K562 (cell line): Measurements from ENCODE around the gene SRP72. TPM values are rescaled to one million over a fixed set of nuclear protein-coding genes. Genes with fewer than 3 reads are reported as not detected.

ENCODE experiments used
- ELF4 ChIP-seq: fragments of 450-650 bp; formaldehyde crosslinking; IDR thresholded peaks from 2 replicates; pipeline ENCODE4 v1.4.0; 2022; ENCODE audit warnings: missing genetic modification characterization
- GTF2A2 ChIP-seq: IDR thresholded peaks from 2 replicates; pipeline ENCODE4 v1.6.1; 2016; ENCODE audit warnings: mild to moderate bottlenecking, missing genetic modification characterization, missing compliant biosample characterization
- HDAC3 ChIP-seq: fragments of 450-650 bp; IDR thresholded peaks from 2 replicates; pipeline ENCODE4 v1.6.1; 2018; ENCODE audit warnings: borderline replicate concordance, mild to moderate bottlenecking, moderate library complexity; ENCODE audit not compliant: partially characterized antibody
- HEY1 ChIP-seq: fragments of 250-450 bp; sonication (Bioruptor Pico); IDR thresholded peaks from 2 replicates; pipeline ENCODE4 v1.5.0; 2020; ENCODE audit warnings: mild to moderate bottlenecking, moderate library complexity, borderline replicate concordance
- KAT8 ChIP-seq: fragments of 450-650 bp; IDR thresholded peaks from 2 replicates; pipeline ENCODE4 v1.6.1; 2016; ENCODE audit warnings: low read depth, mild to moderate bottlenecking
- KHSRP ChIP-seq: fragments of 450-650 bp; IDR thresholded peaks from 2 replicates; pipeline ENCODE4 v1.6.1; 2017
- NCOA4 ChIP-seq: fragments of 450-650 bp; IDR thresholded peaks from 2 replicates; pipeline ENCODE4 v1.6.1; 2018; ENCODE audit warnings: mild to moderate bottlenecking; ENCODE audit not compliant: partially characterized antibody
- NEUROD1 ChIP-seq: fragments of 150-350 bp; IDR thresholded peaks from 2 replicates; pipeline ENCODE4 v1.6.1; 2014; ENCODE audit warnings: borderline replicate concordance, low read length, low read depth; ENCODE audit not compliant: partially characterized antibody
- NR2C2 ChIP-seq, 2 experiments: fragments of 200-800 bp in 1 of 2; sonication (Bioruptor generic) in 1 of 2; sonication (generic) in 1 of 2; formaldehyde crosslinking in 1 of 2; IDR thresholded peaks; 2 replicates each; pipeline versions ENCODE4 v1.6.1 to v1.8.0; 2016 to 2022; ENCODE audit warnings: mild to moderate bottlenecking in 1 of 2, missing compliant biosample characterization in 1 of 2, missing genetic modification characterization in 1 of 2, missing genetic modification reagents in 1 of 2
- RBM15 ChIP-seq: fragments of 200-400 bp; formaldehyde crosslinking; IDR thresholded peaks from 2 replicates; pipeline ENCODE4 v1.6.1; 2018; ENCODE audit warnings: mild to moderate bottlenecking, low read length, moderate library complexity; ENCODE audit not compliant: insufficient read depth
- TEAD2 ChIP-seq: fragments of 450-650 bp; IDR thresholded peaks from 2 replicates; pipeline ENCODE4 v1.6.1; 2016; ENCODE audit warnings: missing genetic modification characterization, control low read depth, missing compliant biosample characterization
- TGIF2 ChIP-seq: sonication (generic); formaldehyde crosslinking; IDR thresholded peaks from 2 replicates; pipeline ENCODE4 v1.8.1; 2022; ENCODE audit warnings: mild to moderate bottlenecking, missing genetic modification reagents, moderate library complexity
- YY1 ChIP-seq, 3 experiments: IDR thresholded peaks; 2 replicates each; pipeline ENCODE4 v1.6.1; 2011; ENCODE audit warnings: low read length in 2 of 3, mild to moderate bottlenecking in 2 of 3, moderate library complexity in 2 of 3, borderline replicate concordance in 1 of 3, control low read depth in 1 of 3, low read depth in 1 of 3; ENCODE audit not compliant: insufficient read depth in 3 of 3, insufficient replicate concordance in 2 of 3, control insufficient read depth in 1 of 3, insufficient read length in 1 of 3; ENCODE audit errors: extremely low read depth in 1 of 3
- ZNF408 ChIP-seq: fragments of 250-450 bp; sonication (Bioruptor Pico); IDR thresholded peaks from 2 replicates; pipeline ENCODE4 v1.4.0; 2020; ENCODE audit warnings: low read depth, mild to moderate bottlenecking, moderate library complexity
- polyA plus RNA-seq, 8 experiments: library from polyadenylated mRNA; depleted of rRNA in 4 of 8; stranded (reverse) in 5 of 8; unstranded in 3 of 8; fragments of >200 nt; fragmentation: Nextera tagmentation in 2 of 8; fragmentation: Illumina TruSeq in 1 of 8; extraction: Ambion mirVana in 2 of 8; extraction: Trizol in 1 of 8; gene quantifications; 2 replicates each; pipeline versions ENCODE4 v1.2.1 to v1.2.3, GENCODE V29; 2011 to 2014; ENCODE audit warnings: inconsistent platforms in 1 of 8, missing spikeins in 1 of 8
- total RNA-seq, 7 experiments: library from RNA; depleted of rRNA in 6 of 7; stranded (reverse); fragments of >200 nt in 6 of 7; fragmentation: Illumina TruSeq in 2 of 7; extraction: Trizol in 2 of 7; gene quantifications; 2 replicates each; pipeline versions ENCODE4 v1.2.1 to v1.2.3, GENCODE V29; 2011 to 2021; ENCODE audit warnings: low replicate concordance in 1 of 7
- TF ChIP-seq, protein P1 (sequence below): sonication (generic); formaldehyde crosslinking; IDR thresholded peaks from 2 replicates; pipeline ENCODE4 v1.8.1; 2022; ENCODE audit warnings: missing genetic modification reagents
- TF ChIP-seq, protein P2 (sequence below): fragments of 450-650 bp; IDR thresholded peaks from one replicate; pipeline ENCODE4 v1.6.1; 2018; ENCODE audit warnings: mild to moderate bottlenecking, moderate library complexity; ENCODE audit not compliant: partially characterized antibody
- TF ChIP-seq, protein P3 (sequence below), 2 experiments: fragments of 450-650 bp in 1 of 2; IDR thresholded peaks; 2 replicates each; pipeline ENCODE4 v1.6.1; 2011 to 2017; ENCODE audit warnings: low read depth in 2 of 2, antibody characterized with exemption in 1 of 2, borderline replicate concordance in 1 of 2, low read length in 1 of 2, mild to moderate bottlenecking in 1 of 2, mixed read lengths in 1 of 2; ENCODE audit not compliant: control insufficient read depth in 1 of 2
- TF ChIP-seq, protein P4 (sequence below), 2 experiments: fragments of 450-650 bp; conservative IDR thresholded peaks; 2 replicates each; pipeline ENCODE4 v1.6.1; 2017; ENCODE audit warnings: mild to moderate bottlenecking in 2 of 2, moderate library complexity in 2 of 2

Gene SRP72
- total and polyA plus RNA-seq, 9 of the 15 experiments (the other 6 are each of a cell fraction or from before 2014, with no cell fraction given): 124 to 341 (median 202) TPM

DNA sequence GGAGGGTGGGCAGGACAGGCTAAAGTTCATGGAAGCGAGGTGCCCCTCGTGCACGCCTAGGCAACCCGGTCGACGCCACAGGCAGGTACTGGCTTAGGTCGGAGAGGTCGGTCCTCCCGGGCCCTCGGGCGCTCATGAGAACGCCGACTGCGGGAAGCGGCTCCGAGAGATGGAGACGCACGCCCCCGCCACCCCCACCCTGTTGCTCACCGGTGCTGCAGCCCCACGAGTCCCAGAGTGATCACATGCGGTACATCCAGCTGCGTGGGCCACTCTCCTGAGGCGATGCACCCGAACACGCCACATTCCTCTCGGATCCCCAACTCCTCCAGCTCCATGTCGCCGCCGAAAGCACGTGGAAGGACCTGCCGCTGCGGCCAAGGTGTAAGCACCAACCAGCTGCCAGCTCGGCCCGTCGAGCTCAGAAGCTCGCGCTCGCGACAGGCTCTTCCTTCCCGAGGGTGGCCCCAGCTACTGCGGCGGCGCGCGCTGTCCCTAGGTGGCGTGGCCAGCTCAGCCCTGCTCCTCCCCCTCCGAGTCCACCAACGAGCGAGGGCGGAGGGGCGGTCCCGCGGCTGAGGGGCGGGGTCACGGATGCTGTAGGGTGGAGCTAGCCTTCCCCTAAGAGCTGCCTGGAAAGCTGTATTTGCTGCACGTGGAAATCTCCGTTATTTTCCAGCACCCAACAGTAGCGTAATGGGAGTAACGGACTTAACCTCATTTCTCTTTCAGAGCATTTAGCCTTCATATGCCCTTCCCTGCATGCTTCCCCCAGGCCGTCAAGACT, 32.1 kb upstream of the SRP72 start, which contains the start of gene PPAT (continued):
- TF ChIP-seq KAT8 (no peak), NCOA4 (no peak), RBM15 (no peak), TEAD2 (tag) (no peak), ZNF408 (CRISPR knock-in tag) (no peak), GTF2A2 (tag) (no peak), KHSRP (no peak), TGIF2 (CRISPR knock-in tag) (no peak), NEUROD1 (peak; percentile 32), NR2C2 (CRISPR knock-in tag; IDR thresholded peaks at IDR 0.05) (peak; percentile 71; the same call in 1 of the 2 replicates), NR2C2 (tag; IDR thresholded peaks at IDR 0.05) (no peak), HDAC3 (no peak), YY1 (IDR thresholded peaks at IDR 0.05; ENCODE audit: borderline replicate concordance in 1 of 3, control insufficient read depth in 1 of 3, extremely low read depth in 1 of 3, insufficient read depth in 3 of 3, insufficient read length in 1 of 3, insufficient replicate concordance in 2 of 3, low read depth in 1 of 3, low read length in 2 of 3) (peak in 1 of 3 experiments; percentile 62), ELF4 (CRISPR knock-in tag) (no peak), HEY1 (CRISPR knock-in tag) (no peak)
- TF ChIP-seq, protein P1, sequence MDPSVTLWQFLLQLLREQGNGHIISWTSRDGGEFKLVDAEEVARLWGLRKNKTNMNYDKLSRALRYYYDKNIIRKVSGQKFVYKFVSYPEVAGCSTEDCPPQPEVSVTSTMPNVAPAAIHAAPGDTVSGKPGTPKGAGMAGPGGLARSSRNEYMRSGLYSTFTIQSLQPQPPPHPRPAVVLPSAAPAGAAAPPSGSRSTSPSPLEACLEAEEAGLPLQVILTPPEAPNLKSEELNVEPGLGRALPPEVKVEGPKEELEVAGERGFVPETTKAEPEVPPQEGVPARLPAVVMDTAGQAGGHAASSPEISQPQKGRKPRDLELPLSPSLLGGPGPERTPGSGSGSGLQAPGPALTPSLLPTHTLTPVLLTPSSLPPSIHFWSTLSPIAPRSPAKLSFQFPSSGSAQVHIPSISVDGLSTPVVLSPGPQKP (CRISPR knock-in tag): no peak
- TF ChIP-seq, protein P2, sequence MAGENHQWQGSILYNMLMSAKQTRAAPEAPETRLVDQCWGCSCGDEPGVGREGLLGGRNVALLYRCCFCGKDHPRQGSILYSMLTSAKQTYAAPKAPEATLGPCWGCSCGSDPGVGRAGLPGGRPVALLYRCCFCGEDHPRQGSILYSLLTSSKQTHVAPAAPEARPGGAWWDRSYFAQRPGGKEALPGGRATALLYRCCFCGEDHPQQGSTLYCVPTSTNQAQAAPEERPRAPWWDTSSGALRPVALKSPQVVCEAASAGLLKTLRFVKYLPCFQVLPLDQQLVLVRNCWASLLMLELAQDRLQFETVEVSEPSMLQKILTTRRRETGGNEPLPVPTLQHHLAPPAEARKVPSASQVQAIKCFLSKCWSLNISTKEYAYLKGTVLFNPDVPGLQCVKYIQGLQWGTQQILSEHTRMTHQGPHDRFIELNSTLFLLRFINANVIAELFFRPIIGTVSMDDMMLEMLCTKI: no peak
- TF ChIP-seq, protein P3, sequence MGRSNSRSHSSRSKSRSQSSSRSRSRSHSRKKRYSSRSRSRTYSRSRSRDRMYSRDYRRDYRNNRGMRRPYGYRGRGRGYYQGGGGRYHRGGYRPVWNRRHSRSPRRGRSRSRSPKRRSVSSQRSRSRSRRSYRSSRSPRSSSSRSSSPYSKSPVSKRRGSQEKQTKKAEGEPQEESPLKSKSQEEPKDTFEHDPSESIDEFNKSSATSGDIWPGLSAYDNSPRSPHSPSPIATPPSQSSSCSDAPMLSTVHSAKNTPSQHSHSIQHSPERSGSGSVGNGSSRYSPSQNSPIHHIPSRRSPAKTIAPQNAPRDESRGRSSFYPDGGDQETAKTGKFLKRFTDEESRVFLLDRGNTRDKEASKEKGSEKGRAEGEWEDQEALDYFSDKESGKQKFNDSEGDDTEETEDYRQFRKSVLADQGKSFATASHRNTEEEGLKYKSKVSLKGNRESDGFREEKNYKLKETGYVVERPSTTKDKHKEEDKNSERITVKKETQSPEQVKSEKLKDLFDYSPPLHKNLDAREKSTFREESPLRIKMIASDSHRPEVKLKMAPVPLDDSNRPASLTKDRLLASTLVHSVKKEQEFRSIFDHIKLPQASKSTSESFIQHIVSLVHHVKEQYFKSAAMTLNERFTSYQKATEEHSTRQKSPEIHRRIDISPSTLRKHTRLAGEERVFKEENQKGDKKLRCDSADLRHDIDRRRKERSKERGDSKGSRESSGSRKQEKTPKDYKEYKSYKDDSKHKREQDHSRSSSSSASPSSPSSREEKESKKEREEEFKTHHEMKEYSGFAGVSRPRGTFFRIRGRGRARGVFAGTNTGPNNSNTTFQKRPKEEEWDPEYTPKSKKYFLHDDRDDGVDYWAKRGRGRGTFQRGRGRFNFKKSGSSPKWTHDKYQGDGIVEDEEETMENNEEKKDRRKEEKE (IDR thresholded peaks at IDR 0.05; ENCODE audit: borderline replicate concordance in 1 of 2, control insufficient read depth in 1 of 2, low read depth in 2 of 2, low read length in 1 of 2): peak in 1 of 2 experiments; percentile 88; a peak in 1 of 4 replicates
- TF ChIP-seq, protein P4, sequence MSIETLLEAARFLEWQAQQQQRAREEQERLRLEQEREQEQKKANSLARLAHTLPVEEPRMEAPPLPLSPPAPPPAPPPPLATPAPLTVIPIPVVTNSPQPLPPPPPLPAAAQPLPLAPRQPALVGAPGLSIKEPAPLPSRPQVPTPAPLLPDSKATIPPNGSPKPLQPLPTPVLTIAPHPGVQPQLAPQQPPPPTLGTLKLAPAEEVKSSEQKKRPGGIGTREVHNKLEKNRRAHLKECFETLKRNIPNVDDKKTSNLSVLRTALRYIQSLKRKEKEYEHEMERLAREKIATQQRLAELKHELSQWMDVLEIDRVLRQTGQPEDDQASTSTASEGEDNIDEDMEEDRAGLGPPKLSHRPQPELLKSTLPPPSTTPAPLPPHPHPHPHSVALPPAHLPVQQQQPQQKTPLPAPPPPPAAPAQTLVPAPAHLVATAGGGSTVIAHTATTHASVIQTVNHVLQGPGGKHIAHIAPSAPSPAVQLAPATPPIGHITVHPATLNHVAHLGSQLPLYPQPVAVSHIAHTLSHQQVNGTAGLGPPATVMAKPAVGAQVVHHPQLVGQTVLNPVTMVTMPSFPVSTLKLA (conservative IDR thresholded peaks at IDR 0.05): peak; percentile 98 to 99
